Mucosa of rectum (tissue), 2 donors: ENCODE data around the gene JTB.
"Not testable (repeated sequence)": the region's sequence is repeated elsewhere in the genome, so short reads cannot be mapped to it uniquely, and the experiment has no call there.

Experiments used
- H3K27ac ChIP-seq, 2 donors: one replicate each; pipeline ENCODE4 v1.7.0; 2013; ENCODE audit warnings: inconsistent platforms in 2 of 2, low read depth in 2 of 2, low read length in 2 of 2
- H3K27me3 ChIP-seq, 2 donors: one replicate each; pipeline ENCODE4 v1.7.0; 2013; ENCODE audit warnings: low read length in 2 of 2; ENCODE audit not compliant: control insufficient read depth in 2 of 2, insufficient read depth in 2 of 2
- H3K36me3 ChIP-seq, 2 donors: one replicate each; pipeline ENCODE4 v1.7.0; 2013; ENCODE audit warnings: low read length in 2 of 2; ENCODE audit not compliant: control insufficient read depth in 2 of 2, insufficient read depth in 2 of 2
- H3K4me1 ChIP-seq, 2 donors: one replicate each; pipeline ENCODE4 v1.7.0; 2013; ENCODE audit warnings: low read length in 2 of 2, mild to moderate bottlenecking in 1 of 2; ENCODE audit not compliant: control insufficient read depth in 2 of 2, insufficient read depth in 2 of 2
- H3K4me3 ChIP-seq, 2 donors: one replicate each; pipeline ENCODE4 v1.7.0; 2013; ENCODE audit warnings: low read length in 2 of 2
- H3K9ac ChIP-seq, 2 donors: one replicate each; pipeline ENCODE4 v1.7.0; 2013; ENCODE audit warnings: low read length in 2 of 2, low read depth in 1 of 2, mild to moderate bottlenecking in 1 of 2
- H3K9me3 ChIP-seq, 2 donors: one replicate each; pipeline ENCODE4 v1.7.0; 2013; ENCODE audit warnings: low read length in 2 of 2; ENCODE audit not compliant: control insufficient read depth in 2 of 2
- donor health status: healthy.
- donor health status: Normal muscosa, but diverticular disease.

JTB gene

DNA sequence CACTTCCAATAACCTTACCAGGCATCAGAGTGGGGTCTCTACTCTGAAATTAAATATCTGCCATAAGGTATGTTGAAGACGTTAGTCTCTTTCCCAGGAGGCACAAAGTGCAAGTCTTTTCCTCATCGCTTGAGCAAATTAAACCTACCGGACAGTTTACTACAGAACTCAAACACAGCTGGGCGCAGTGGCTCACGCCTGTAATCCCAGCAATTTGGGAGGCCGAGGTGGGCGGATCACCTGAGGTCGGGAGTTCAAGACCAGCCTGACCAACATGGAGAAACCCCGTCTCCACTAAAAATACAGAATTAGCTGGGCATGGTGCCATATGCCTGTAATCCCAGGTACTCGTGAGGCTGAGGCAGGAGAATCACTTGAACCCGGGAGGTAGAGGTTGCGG is 1.6 kb upstream of the JTB start:
- not testable (repeated sequence) for H3K4me3 ChIP-seq, H3K9ac ChIP-seq, H3K27ac ChIP-seq, H3K9me3 ChIP-seq, H3K27me3 ChIP-seq
- H3K36me3 ChIP-seq = peaks cover 14 to 15% of the 10 kb centered on the region in 2 donors
- H3K4me1 ChIP-seq = peaks cover 18 to 19% of the 10 kb centered on the region in 2 donors

DNA sequence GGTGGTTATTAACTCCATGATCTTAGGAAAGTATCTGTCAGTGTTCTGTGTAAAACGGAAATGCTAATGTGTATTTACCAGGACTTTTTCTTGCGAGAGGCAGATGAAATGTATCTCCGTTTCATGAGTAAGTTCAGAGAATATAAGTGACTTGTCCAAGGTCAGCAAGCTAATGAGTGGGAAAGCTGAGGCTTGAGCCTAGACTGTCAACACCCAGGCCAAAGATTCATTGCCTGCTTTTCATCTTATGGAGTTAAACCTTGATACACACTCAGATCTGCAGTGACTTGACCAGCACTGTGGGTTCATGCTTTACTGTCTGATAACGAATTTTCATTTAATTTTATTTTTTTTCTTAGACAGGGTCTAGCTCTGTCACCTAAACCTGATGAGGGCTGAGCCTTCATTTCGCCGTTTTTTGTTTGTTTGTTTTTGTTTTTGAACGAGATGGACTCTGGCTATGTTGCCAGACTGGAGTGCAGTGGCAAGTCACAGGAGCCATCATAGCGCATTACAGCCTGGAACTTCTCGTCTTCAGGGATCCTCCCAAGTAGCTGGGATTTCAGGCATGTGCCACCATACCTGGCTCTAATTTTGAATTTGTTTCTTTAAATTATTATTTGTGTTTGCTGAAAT is 918 bp upstream of the JTB start:
- H3K27ac ChIP-seq = peak overlapping the region; percentile 88 to 89
- H3K4me3 ChIP-seq = peak overlapping the region; percentile 94 to 95
- H3K9me3 ChIP-seq = no peaks in the 10 kb centered on the region
- peak overlapping the region; percentile 96 to 98 for H3K9ac ChIP-seq
- peaks cover 21 to 22% of the 10 kb centered on the region in 2 donors for H3K36me3 ChIP-seq
- peaks cover 18 to 19% of the 10 kb centered on the region in 2 donors for H3K4me1 ChIP-seq
- H3K27me3 ChIP-seq = no peaks in the 10 kb centered on the region

DNA sequence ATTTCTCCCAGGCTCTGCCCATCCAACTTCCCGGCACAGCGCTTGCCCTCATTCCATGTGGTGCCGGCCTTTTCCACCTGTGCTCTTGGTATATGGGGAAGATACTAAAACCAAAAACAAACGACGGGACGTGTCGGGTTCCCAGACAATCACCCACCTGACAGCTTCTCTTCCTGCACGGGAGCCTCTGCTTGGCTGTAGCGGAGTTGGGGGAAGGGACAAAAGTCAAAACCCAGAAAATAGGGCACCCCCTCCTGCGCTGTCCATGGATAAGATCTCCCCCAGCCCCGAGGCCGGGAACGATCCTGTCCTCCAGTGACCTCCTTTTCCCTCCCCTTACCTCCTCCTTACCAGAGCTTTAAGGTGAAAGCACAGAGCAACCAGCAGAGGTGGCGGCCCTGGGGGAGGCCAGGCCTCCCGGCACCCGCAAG is 640 bp downstream of the JTB start:
- Histone ChIP-seq H3K36me3 (peaks cover 28 to 29% of the 10 kb centered on the region in 2 donors), H3K27me3 (no peaks in the 10 kb centered on the region), H3K27ac (peak overlapping the region; percentile 88 to 89), H3K9ac (peak overlapping the region; percentile 96 to 98), H3K9me3 (no peaks in the 10 kb centered on the region), H3K4me1 (peaks cover 18 to 19% of the 10 kb centered on the region in 2 donors), H3K4me3 (peak overlapping the region; percentile 94 to 95)

DNA sequence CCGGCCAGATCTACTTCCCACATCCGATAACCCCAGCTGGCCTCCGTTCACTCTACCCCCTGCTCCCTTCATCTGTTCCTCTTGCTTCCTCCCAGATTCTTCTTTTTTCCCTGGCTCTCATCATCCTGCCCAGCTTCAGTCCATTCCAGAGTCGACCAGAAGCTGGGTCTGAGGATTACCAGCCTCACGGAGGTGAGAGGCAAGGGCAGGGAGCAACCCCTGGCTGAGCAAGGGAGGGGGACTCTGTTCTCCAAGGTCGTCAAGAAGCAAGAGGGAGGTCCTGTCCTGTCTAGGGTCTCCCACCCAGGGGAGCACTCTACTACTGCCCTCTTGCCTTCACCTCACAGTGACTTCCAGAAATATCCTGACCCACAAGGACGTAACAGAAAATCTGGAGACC is 3.9 kb downstream of the JTB start:
- H3K9ac ChIP-seq = no peak overlapping the region
- H3K27ac ChIP-seq = no peak overlapping the region
- H3K4me1 ChIP-seq = peaks cover 18 to 19% of the 10 kb centered on the region in 2 donors
- peaks cover 28 to 29% of the 10 kb centered on the region in 2 donors for H3K36me3 ChIP-seq
- H3K27me3 ChIP-seq = no peaks in the 10 kb centered on the region
- no peak overlapping the region for H3K4me3 ChIP-seq
- H3K9me3 ChIP-seq = no peaks in the 10 kb centered on the region

DNA sequence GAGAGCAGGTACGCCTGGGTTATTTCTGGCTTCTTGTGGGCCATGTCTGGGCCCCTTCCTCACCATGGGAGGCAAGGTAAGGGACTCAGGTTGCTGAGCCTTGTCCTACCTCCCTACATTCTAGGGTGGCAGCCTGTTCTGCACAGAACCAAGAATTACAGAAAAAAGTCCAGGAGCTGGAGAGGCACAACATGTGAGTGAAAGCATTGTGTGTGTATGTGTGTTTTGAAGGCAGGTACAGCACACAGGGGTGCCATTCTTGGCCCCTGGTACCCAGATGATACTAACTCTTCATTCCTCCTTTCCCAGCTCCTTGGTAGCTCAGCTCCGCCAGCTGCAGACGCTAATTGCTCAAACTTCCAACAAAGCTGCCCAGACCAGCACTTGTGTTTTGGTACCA is 4.4 kb downstream of the JTB start:
- peaks cover 28 to 29% of the 10 kb centered on the region in 2 donors for H3K36me3 ChIP-seq
- H3K4me3 ChIP-seq = no peak overlapping the region
- H3K27ac ChIP-seq = no peak overlapping the region
- peaks cover 18 to 21% of the 10 kb centered on the region in 2 donors for H3K4me1 ChIP-seq
- no peak overlapping the region for H3K9ac ChIP-seq
- no peaks in the 10 kb centered on the region for H3K27me3 ChIP-seq
- H3K9me3 ChIP-seq = no peaks in the 10 kb centered on the region

DNA sequence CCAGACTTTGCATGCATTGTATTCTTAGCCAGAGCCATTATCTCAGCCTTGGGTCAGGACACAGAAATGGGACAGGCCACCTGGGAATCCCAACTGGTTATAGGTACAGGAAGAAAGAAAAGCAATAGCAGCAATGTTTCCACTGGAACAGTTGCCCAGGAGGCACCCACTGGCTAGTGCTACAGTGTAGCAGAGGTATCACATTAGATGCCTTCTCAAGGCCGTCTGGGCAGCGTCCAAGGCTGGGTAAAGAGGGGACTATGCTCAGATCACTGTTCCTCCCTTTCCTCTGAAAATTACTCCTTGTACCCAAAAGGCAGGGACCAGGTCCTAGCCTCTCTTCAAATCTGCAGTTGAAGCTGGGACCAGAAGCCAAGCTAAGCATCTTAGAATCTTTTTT is 7.1 kb downstream of the JTB start:
- no peak overlapping the region for H3K9ac ChIP-seq
- no peaks in the 10 kb centered on the region for H3K9me3 ChIP-seq
- peaks cover 4 to 23% of the 10 kb centered on the region in 2 donors for H3K4me1 ChIP-seq
- H3K27ac ChIP-seq = no peak overlapping the region
- no peak overlapping the region for H3K4me3 ChIP-seq
- no peaks in the 10 kb centered on the region for H3K27me3 ChIP-seq
- peaks cover 22 to 23% of the 10 kb centered on the region in 2 donors for H3K36me3 ChIP-seq

DNA sequence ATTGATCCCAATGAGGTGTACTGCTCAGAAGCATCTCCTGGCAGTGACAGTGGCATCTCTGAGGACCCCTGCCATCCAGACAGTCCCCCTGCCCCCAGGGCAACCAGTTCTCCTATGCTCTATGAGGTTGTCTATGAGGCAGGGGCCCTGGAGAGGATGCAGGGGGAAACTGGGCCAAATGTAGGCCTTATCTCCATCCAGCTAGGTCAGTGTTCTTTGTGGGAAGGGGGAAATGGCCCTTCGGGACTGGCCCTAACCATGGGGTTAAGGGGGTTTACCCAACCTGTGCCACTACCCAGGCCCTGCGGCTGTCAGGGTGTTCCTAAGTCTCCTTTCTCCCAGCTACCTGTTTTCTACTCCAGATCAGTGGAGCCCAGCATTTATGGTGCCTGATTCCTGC is 8.5 kb downstream of the JTB start:
- Histone ChIP-seq H3K27ac (no peak overlapping the region), H3K9me3 (no peaks in the 10 kb centered on the region), H3K4me3 (peak overlapping the region in 1 of 2 donors; percentile 94), H3K4me1 (peaks cover 8 to 28% of the 10 kb centered on the region in 2 donors), H3K36me3 (peaks cover 12 to 13% of the 10 kb centered on the region in 2 donors), H3K9ac (peak overlapping the region in 1 of 2 donors; percentile 87), H3K27me3 (no peaks in the 10 kb centered on the region)

DNA sequence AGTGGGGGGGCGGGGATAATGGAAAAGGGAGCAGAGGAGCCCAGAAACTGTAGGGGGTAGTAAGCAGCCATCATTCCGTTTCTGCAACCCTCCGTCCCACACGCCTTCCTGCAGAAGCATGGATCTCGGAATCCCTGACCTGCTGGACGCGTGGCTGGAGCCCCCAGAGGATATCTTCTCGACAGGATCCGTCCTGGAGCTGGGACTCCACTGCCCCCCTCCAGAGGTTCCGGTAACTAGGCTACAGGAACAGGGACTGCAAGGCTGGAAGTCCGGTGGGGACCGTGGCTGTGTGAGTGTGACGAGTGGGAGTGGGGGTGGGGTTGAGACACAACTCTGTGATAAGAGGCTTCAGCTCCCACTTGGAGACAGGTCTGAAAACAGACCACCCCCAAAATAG is 9.1 kb downstream of the JTB start:
- Histone ChIP-seq H3K27ac (peak overlapping the region; percentile 92 to 94), H3K36me3 (peaks cover 7 to 8% of the 10 kb centered on the region in 2 donors), H3K9ac (peak overlapping the region; percentile 87 to 91), H3K4me3 (peak overlapping the region; percentile 81 to 94), H3K27me3 (no peaks in the 10 kb centered on the region), H3K9me3 (no peaks in the 10 kb centered on the region), H3K4me1 (peaks cover 9 to 30% of the 10 kb centered on the region in 2 donors)

DNA sequence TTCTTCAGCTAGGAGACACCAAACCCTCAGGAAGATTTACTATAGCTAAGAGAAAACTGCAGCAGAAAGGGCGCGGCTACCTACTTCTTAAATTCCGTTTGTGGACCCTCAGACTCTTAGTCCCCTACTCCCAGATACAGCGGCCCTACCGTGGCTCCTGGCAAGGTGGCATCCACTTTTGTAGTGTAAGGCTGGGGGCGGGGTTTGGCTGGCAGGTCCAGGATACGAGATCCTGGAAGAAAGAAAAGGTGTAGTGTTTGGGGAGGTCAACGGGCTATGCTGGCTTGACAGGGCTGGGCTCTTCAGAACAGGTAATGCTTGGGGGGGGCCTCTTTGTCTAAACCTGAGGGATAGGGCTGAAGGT is 9.5 kb downstream of the JTB start:
- Histone ChIP-seq H3K9me3 (no peaks in the 10 kb centered on the region), H3K4me1 (peaks cover 10 to 33% of the 10 kb centered on the region in 2 donors), H3K4me3 (peak overlapping the region; percentile 81 to 94), H3K9ac (peak overlapping the region; percentile 87 to 91), H3K36me3 (peaks cover 2 to 5% of the 10 kb centered on the region in 2 donors), H3K27ac (peak overlapping the region; percentile 92 to 94), H3K27me3 (no peaks in the 10 kb centered on the region)

DNA sequence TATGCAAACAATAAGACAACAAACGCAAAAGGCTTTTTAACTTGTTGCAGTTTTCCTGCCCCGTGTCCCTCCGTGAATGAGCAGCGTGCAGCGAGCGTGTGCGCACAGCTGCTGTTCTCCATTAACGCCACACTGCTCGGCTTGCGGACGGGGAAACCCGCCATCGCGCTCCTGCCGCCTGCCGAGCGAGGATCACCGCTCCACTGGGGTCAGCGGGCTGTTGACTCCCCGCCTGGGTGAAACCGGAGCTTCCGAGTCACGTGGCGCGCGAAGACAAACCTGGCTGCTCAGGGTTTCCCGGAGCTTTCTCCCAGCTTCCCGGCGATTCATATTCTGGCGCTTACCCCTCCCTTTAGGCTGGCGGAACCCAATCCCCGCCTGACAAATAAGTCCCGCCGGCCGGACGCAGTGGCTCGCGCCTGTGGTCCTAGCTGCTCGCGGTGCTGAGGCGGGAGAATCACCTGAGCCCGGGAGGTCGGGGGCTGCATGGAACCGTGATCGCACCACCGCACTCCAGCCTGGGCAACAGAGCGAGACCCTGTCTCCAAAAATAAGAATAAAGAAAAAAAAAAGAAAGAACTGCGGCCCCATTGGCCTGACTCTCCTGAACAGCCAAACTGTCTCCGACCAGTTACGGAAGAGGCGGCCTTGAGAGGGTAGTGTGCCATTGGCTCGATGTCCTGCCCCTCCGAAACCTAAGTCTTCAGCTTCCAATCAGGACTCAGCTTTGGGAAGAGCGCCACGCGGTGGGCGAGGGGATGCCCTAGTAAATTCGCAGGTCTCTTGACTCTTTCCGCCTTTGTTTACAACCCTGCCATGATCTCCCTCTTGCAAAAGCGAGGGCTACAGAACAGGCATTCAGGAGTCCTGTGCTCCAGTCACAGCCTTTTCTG is 10.1 kb downstream of the JTB start, which contains the start of gene CREB3L4:
Gene CREB3L4 (plus strand): TSS at position 796 of the 893 bp plus-strand sequence. CDS start 624 bp downstream, outside the sequence.
- Histone ChIP-seq H3K36me3 (no peaks in the 10 kb centered on the region), H3K27ac (peak within 1 kb of the TSS; percentile 92 to 94), H3K27me3 (no peaks in the 10 kb centered on the region), H3K9ac (peak within 1 kb of the TSS; percentile 87 to 91), H3K4me3 (peak within 1 kb of the TSS; percentile 81 to 94), H3K9me3 (no peaks in the 10 kb centered on the region), H3K4me1 (peaks cover 17 to 39% of the 10 kb centered on the region in 2 donors)
